ENCODE measurements around the gene BAHD1. TPM values are rescaled to one million over a fixed set of nuclear protein-coding genes. Genes with fewer than 3 reads are reported as not detected.

BAHD1 gene
- total RNA-seq, 4 donors from 2014 or later = 8.8 to 27.4 (median 13.5) TPM

DNA sequence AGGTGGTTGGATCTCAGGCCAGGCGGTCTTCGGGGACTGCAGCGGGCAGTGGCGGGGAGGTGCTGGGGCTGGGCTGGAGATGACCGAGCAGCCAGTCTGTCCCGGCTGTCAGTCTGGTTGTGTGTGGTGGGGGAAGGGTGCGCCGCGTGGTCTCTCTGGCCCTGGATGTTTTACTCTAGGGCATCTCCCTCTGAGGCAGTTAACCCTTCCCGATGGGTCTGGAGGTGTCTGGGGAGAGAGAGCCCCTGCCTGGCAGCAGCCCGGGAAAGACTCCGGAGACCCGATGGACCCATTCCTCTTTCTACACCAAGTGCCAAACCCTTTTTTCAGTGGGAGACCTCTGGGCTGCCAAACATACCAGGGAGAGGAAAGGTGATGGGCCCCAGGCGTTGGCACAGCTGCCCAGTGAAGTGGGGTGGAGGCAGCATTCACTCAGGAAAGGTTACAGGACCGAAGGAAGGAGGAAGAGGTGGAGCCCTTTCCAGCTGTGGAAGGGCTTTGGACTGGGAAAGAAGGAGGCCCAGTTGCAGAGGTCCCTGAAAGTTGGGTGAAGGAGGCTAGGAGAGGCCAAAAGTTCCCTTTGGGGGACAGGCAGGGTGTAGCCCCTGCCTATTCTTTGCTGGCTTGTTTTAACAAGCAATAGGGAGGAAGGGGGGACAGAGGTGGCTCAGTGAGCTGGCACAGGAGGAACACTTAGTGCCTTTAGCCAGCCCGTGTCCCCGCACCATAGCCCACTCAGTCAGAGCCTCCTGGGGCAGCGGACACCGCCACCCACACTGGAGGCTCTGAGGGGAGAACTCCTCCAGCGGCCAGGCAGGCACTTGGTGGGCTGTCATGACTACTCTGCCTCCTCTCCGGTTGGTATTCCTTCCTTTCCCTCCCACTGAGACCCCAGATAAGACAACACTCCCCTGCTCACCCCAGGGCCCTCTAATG, 2.7 kb upstream of the BAHD1 start:
- DNase-seq (no peak), ATAC-seq (no peak)
- TF ChIP-seq, protein P1, sequence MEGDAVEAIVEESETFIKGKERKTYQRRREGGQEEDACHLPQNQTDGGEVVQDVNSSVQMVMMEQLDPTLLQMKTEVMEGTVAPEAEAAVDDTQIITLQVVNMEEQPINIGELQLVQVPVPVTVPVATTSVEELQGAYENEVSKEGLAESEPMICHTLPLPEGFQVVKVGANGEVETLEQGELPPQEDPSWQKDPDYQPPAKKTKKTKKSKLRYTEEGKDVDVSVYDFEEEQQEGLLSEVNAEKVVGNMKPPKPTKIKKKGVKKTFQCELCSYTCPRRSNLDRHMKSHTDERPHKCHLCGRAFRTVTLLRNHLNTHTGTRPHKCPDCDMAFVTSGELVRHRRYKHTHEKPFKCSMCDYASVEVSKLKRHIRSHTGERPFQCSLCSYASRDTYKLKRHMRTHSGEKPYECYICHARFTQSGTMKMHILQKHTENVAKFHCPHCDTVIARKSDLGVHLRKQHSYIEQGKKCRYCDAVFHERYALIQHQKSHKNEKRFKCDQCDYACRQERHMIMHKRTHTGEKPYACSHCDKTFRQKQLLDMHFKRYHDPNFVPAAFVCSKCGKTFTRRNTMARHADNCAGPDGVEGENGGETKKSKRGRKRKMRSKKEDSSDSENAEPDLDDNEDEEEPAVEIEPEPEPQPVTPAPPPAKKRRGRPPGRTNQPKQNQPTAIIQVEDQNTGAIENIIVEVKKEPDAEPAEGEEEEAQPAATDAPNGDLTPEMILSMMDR (IDR thresholded peaks at IDR 0.05 in 4 of 5, conservative IDR thresholded peaks at IDR 0.05 in 1 of 5) = no peak
- TF ChIP-seq POLR2A (IDR thresholded peaks at IDR 0.05) = no peak
- no peak overlapping the region for H3K27ac ChIP-seq
- H3K9me3 ChIP-seq = no peaks in the 10 kb centered on the region
- in situ Hi-C loops (cut with MboI; ENCODE audit: low sequenced_read_pairs in 4 of 4) (no loop called here), intact Hi-C loops (cut with DNase I; ENCODE audit: low total_unique reads) (no loop called here)
- H3K4me1 ChIP-seq = peaks cover 14 to 23% of the 10 kb centered on the region in 2 donors
- no peak overlapping the region for H3K4me3 ChIP-seq
- peaks cover 20 to 28% (median 24%) of the 10 kb centered on the region in 3 donors for H3K27me3 ChIP-seq
- no peaks in the 10 kb centered on the region for H3K36me3 ChIP-seq

DNA sequence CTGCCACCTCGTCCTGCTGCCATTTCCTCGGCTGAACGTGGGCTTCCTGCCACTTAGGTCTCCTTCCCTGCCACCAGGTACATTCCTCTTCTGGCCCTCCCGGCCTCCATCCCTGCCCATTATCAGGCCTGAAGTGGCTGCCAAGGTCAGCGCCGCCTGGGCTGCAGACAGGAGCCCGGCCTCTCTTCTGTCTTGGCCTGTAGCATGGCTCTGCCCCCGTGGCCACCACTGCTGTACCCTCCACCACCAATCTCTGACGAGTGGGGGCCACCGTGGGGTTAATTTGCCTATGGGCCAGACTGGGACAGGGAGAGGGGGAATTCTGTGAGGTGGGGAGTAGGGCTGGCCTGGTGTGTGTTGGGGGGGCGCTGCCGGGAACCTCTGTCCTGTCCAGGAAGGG, 2.0 kb upstream of the BAHD1 start:
- intact Hi-C loops (cut with DNase I; ENCODE audit: low total_unique reads) (no loop called here), in situ Hi-C loops (cut with MboI; ENCODE audit: low sequenced_read_pairs in 4 of 4) (no loop called here)
- Histone ChIP-seq H3K36me3 (no peaks in the 10 kb centered on the region), H3K4me1 (peaks cover 14 to 23% of the 10 kb centered on the region in 2 donors), H3K27me3 (peaks cover 20 to 28% (median 24%) of the 10 kb centered on the region in 3 donors), H3K9me3 (no peaks in the 10 kb centered on the region), H3K4me3 (no peak overlapping the region), H3K27ac (no peak overlapping the region)
- TF ChIP-seq POLR2A (IDR thresholded peaks at IDR 0.05) = no peak
- TF ChIP-seq, protein P1 (IDR thresholded peaks at IDR 0.05 in 4 of 5, conservative IDR thresholded peaks at IDR 0.05 in 1 of 5) = no peak
- no peak for ATAC-seq
- DNase-seq = no peak

DNA sequence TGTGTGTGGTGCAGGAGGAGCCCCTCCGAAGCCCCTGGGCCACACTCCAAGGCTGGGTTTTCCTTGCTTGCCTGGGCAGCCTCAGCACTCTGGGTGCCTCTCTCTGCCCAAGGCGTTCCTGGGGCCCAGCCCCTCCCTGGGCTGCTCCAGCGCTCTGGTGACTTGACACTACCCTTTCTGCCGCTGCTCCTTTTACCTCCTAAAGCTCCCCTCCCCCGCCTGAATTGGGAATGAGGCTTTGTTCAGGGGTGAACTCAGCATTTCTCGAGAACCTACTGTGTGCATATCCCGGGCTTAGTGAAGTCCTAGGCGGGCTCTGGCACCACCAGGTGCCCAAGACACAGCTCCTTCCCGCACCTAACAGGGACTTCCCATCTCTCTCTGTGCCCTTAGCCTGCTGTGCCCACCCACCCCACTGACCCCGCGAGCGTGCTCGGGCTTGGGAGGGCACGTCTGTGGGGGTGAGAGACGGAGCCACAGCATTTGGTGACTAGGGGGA, 1.2 kb upstream of the BAHD1 start:
- Histone ChIP-seq H3K9me3 (no peaks in the 10 kb centered on the region), H3K36me3 (no peaks in the 10 kb centered on the region), H3K27me3 (peaks cover 20 to 28% (median 24%) of the 10 kb centered on the region in 3 donors), H3K4me1 (peaks cover 14 to 23% of the 10 kb centered on the region in 2 donors), H3K27ac (peak overlapping the region in 1 of 4 donors; percentile 76), H3K4me3 (peak overlapping the region; percentile 68 to 77 (median 73))
- ATAC-seq (no peak), DNase-seq (no peak)
- intact Hi-C loops (cut with DNase I; ENCODE audit: low total_unique reads) (no loop called here), in situ Hi-C loops (cut with MboI; ENCODE audit: low sequenced_read_pairs in 4 of 4) (no loop called here)
- no peak for TF ChIP-seq POLR2A (IDR thresholded peaks at IDR 0.05)
- TF ChIP-seq, protein P1 (IDR thresholded peaks at IDR 0.05 in 4 of 5, conservative IDR thresholded peaks at IDR 0.05 in 1 of 5) = no peak

DNA sequence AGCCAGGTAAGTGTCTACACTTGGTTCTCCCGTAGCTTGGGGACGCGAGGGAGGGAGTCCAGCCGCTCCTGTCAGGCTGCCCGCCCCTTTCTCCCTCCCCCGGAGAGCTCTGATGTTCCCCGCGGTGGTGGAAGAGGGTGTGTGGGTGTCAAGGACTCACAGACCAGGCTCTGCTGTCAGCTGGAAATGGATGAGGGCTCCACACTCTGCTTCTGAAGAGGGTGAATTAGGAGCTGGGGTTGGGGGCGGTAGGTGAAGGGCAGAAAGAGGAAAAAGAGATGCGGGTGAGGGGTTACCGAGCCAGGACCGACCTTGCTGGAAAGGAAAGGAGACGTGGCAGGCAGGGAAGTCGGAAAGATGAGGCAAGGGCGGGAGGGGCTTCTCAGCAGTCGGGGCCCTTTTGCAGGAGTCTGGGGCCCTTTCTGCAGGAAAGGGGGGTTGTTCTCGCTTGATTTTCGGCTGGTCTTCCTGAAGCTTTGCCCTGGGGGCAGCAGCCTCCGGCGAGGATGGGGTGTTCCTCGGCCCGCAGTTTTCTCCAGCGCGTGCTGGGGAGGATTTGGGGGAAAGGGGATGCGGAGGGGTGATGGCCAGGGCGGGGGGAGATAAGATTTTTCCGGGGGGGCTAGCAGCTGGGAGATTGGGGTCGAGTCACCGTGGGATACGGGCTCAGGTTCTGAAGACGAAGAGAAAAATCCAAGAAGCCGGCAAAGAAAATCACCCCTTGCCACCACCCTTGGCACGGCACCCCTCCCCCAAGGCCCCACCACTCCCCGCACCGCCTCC, 602 bp upstream of the BAHD1 start:
- DNase-seq = no peak
- Histone ChIP-seq H3K36me3 (no peaks in the 10 kb centered on the region), H3K4me3 (peak overlapping the region; percentile 68 to 77 (median 73)), H3K27me3 (peaks cover 20 to 28% (median 24%) of the 10 kb centered on the region in 3 donors), H3K4me1 (peaks cover 14 to 23% of the 10 kb centered on the region in 2 donors), H3K27ac (peak overlapping the region in 3 of 4 donors; percentile 1 to 76 (median 2)), H3K9me3 (no peaks in the 10 kb centered on the region)
- no peak for TF ChIP-seq POLR2A (IDR thresholded peaks at IDR 0.05)
- TF ChIP-seq, protein P1 (IDR thresholded peaks at IDR 0.05 in 4 of 5, conservative IDR thresholded peaks at IDR 0.05 in 1 of 5) = peak in 1 of 5 experiments; percentile 23
- in situ Hi-C loops (cut with MboI; ENCODE audit: low sequenced_read_pairs in 4 of 4) (no loop called here), intact Hi-C loops (cut with DNase I; ENCODE audit: low total_unique reads) (loop anchor here (2.0 to 10.0 kb wide), 4 partner anchors 31 to 125 kb away; partner anchors contain the start of genes CCDC32, CHST14 and RPUSD2)
- peak in 1 of 2 donors; percentile 2 for ATAC-seq

All from gastrocnemius medialis (tissue), 4 donors.